ENCODE measurements around the gene NUDT8. TPM values are rescaled to one million over a fixed set of nuclear protein-coding genes. Genes with fewer than 3 reads are reported as not detected.

The NUDT8 gene
- total RNA-seq, 4 donors from 2014 or later = 3.5 to 7.6 TPM; not detected in 2

- no peaks in the 10 kb centered on the region for H3K36me3 ChIP-seq
- no peak overlapping the region for H3K4me3 ChIP-seq
- no peak for DNase-seq
- TF ChIP-seq POLR2A (IDR thresholded peaks at IDR 0.05) (no peak), CTCF (IDR thresholded peaks at IDR 0.05) (no peak)
- peaks cover 0 to 13% of the 10 kb centered on the region in 2 donors for H3K4me1 ChIP-seq
- no peak overlapping the region for H3K27ac ChIP-seq
- no peaks in the 10 kb centered on the region for H3K27me3 ChIP-seq
- no peaks in the 10 kb centered on the region for H3K9me3 ChIP-seq
- intact Hi-C loops (cut with DNase I; ENCODE audit: low total_unique reads) = no loop called here
Measured at GRCh38 chr11:67586568-67587250, 43.0 kb downstream of the NUDT8 start.

- Histone ChIP-seq H3K4me3 (no peak overlapping the region), H3K36me3 (no peaks in the 10 kb centered on the region), H3K27me3 (no peaks in the 10 kb centered on the region), H3K27ac (no peak overlapping the region), H3K9me3 (no peaks in the 10 kb centered on the region), H3K4me1 (peaks cover 0 to 13% of the 10 kb centered on the region in 2 donors)
- no peak for DNase-seq
- TF ChIP-seq POLR2A (IDR thresholded peaks at IDR 0.05) (no peak), CTCF (IDR thresholded peaks at IDR 0.05) (no peak)
- intact Hi-C loops (cut with DNase I; ENCODE audit: low total_unique reads) = no loop called here
Measured at GRCh38 chr11:67585911-67586310, 43.8 kb downstream of the NUDT8 start.

- Histone ChIP-seq H3K4me3 (peak overlapping the region; percentile 80 to 96), H3K4me1 (peaks cover 0 to 13% of the 10 kb centered on the region in 2 donors), H3K27ac (peak overlapping the region; percentile 98 to 100), H3K36me3 (no peaks in the 10 kb centered on the region), H3K27me3 (no peaks in the 10 kb centered on the region), H3K9me3 (no peaks in the 10 kb centered on the region)
- no peak for TF ChIP-seq CTCF (IDR thresholded peaks at IDR 0.05)
- no peak for TF ChIP-seq POLR2A (IDR thresholded peaks at IDR 0.05)
- intact Hi-C loops (cut with DNase I; ENCODE audit: low total_unique reads) = no loop called here
- no peak for DNase-seq
Measured at GRCh38 chr11:67584881-67585873, 44.6 kb downstream of the NUDT8 start.

GRCh38 chr11:67584205-67584880, 45.4 kb downstream of the NUDT8 start:
- Histone ChIP-seq H3K36me3 (no peaks in the 10 kb centered on the region), H3K4me1 (peaks cover 0 to 13% of the 10 kb centered on the region in 2 donors), H3K27ac (peak overlapping the region; percentile 98 to 100), H3K9me3 (no peaks in the 10 kb centered on the region), H3K4me3 (peak overlapping the region; percentile 80 to 96), H3K27me3 (no peaks in the 10 kb centered on the region)
- intact Hi-C loops (cut with DNase I; ENCODE audit: low total_unique reads) = no loop called here
- peak; percentile 77 for DNase-seq
- TF ChIP-seq CTCF (IDR thresholded peaks at IDR 0.05) (no peak), POLR2A (IDR thresholded peaks at IDR 0.05) (no peak)
